Heart left ventricle (tissue), 13 donors: ENCODE results near the gene DHX57.

Experiments
- POLR2A ChIP-seq, 2 donors: fragments of 450-650 bp; IDR thresholded peaks; one replicate each; pipeline ENCODE4 v1.6.1; 2017; ENCODE audit warnings: antibody characterized with exemption in 2 of 2, mild to moderate bottlenecking in 2 of 2, moderate library complexity in 2 of 2
- TF ChIP-seq, protein P1 (sequence below), 12 donors: fragments of 200-600 bp; sonication (generic) in 4 of 12; IDR thresholded peaks; one replicate each; pipeline versions ENCODE4 v1.5.0 to v1.8.0; 2018 to 2022; ENCODE audit warnings: antibody characterized with exemption in 12 of 12, mild to moderate bottlenecking in 5 of 12
- donor health status: ischemic (EF 13 %, LVEDD 7.1; RV severe dilation, severe dysfunction).
- donor health status: DM: no; HTN: yes; CAD: no.
- donor health status: DM: no; HTN: no; CAD: no.
- donor health status: ischemic (EF 25% LVEDD 6.9; RV normal size, moderate dysfunction).
- donor health status: ischemic (EF 25% LVEDD 5.7; RV mildly dilated, moderate dysfunction).
- donor health status: ischemic (EF 35%, LVEDD 5.7; RV mildly dilated, moderate dysfunction).
- donor health status: nonischemic (EF 11% LVEDD 7.7; RV severe dilation, severe dysfunction).
- donor health status: DM: yes; HTN: yes; CAD: no.
- donor health status: PGD.
- donor health status: ischemic (EF 29% LVEDD 5.4; RV normal size, mild dysfunction).
- donor health status: nonischemic (EF 23%, LVEDD 6.1; RV moderate dilation, normal function).

DNA sequence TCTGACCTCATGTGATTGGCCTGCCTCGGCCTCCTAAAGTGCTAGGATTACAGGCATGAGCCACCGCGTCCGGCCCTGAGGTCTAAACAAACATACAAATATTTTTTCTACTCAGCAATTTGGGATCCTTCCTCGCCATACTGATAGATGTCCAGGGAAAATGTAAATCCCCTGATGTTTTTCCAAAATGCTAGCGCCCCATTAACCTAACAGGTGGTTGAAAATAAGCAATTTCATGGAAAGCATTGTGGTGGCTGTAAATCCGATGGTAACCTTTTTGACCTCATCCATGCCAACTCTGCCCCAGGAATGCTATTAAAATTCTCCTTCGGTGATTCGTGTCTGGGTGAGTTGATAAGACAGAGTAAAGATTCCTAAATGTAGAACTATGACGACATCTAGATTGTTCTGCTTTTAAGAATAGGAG is 78.5 kb downstream of the DHX57 start:
- TF ChIP-seq, protein P1, sequence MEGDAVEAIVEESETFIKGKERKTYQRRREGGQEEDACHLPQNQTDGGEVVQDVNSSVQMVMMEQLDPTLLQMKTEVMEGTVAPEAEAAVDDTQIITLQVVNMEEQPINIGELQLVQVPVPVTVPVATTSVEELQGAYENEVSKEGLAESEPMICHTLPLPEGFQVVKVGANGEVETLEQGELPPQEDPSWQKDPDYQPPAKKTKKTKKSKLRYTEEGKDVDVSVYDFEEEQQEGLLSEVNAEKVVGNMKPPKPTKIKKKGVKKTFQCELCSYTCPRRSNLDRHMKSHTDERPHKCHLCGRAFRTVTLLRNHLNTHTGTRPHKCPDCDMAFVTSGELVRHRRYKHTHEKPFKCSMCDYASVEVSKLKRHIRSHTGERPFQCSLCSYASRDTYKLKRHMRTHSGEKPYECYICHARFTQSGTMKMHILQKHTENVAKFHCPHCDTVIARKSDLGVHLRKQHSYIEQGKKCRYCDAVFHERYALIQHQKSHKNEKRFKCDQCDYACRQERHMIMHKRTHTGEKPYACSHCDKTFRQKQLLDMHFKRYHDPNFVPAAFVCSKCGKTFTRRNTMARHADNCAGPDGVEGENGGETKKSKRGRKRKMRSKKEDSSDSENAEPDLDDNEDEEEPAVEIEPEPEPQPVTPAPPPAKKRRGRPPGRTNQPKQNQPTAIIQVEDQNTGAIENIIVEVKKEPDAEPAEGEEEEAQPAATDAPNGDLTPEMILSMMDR (IDR thresholded peaks at IDR 0.05) = no peak
- no peak for TF ChIP-seq POLR2A (IDR thresholded peaks at IDR 0.05)
